ENCODE results near the gene NTN1. TPM values are rescaled to one million over a fixed set of nuclear protein-coding genes. Genes with fewer than 3 reads are reported as not detected.
A peak's percentile ranks its signal among the peaks of the same experiment; 100 is the strongest.
"Not testable (repeated sequence)": the region's sequence is repeated elsewhere in the genome, so short reads cannot be mapped to it uniquely, and the experiment has no call there.

NTN1 gene
- total RNA-seq: 10 to 100 TPM; 15.9 to 31.0 (median 25.0) TPM

DNA sequence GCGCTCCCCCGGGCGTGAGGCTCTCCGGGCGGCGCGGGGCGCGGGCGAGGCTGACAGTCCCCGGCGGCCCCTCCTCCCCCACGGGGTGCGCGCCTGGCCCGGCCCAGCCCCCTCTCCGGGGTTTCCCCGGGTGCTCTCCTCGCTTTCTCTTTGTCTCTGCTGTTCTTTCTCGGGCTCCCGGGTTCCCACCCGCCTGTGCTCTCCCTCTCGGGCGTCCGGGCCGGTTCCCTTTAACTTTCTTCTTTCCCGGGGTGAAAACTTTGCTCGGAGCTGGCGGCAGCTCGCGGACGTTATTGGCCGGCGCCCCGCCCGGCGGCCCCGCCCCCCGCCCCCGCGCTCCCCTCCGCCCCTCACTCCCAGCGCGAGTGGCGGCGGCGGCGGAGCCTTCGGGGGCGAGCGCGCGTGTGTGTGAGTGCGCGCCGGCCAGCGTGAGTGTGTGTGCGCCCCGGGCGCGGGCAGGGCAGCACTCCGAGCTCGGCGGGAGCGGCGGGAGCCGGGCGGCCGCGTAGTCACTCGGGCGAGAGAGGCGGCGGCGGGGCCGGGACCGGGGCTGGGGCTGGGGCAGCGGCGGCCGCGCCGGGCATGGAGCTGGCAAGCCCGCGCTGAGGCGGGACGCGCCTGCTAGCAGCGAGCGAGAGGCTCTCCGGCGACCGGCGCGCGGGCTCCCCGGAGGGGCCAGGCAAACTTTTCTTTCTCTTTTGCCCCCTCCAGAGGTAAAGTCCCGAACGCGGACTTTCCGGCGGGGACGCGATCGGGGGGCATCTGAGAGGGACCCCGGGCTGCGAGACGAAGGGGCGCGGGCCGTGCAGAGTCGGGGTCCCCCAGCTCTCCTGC lies at the start of gene NTN1:
TSS of gene NTN1 (plus strand) at position 353 of the 834 bp plus-strand sequence. CDS start 864 bp downstream, outside the sequence.
- DNase-seq (ENCODE audit: low spot score in 2 of 2): peak; percentile 22 to 39
- no peak for TF ChIP-seq CTCF (IDR thresholded peaks at IDR 0.05)
- no peak for TF ChIP-seq POLR2A (IDR thresholded peaks at IDR 0.05)
- peak in 1 of 2 donors; percentile 4 for TF ChIP-seq EP300 (IDR thresholded peaks at IDR 0.05)
- Histone ChIP-seq H3K4me1 (peaks cover 0 to 30% (median 23%) of the 10 kb centered on the region in 4 donors), H3K27me3 (peaks cover 0 to 43% of the 10 kb centered on the region in 2 donors), H3K27ac (peak within 1 kb of the TSS; percentile 24 to 83 (median 71)), H3K9me3 (no peaks in the 10 kb centered on the region), H3K4me3 (peak within 1 kb of the TSS; percentile 43 to 71 (median 63)), H3K36me3 (no peaks in the 10 kb centered on the region)
- 0 to 1% methylated on average over 52 to 70 of the region's 111 CpGs for WGBS, 2 donors

DNA sequence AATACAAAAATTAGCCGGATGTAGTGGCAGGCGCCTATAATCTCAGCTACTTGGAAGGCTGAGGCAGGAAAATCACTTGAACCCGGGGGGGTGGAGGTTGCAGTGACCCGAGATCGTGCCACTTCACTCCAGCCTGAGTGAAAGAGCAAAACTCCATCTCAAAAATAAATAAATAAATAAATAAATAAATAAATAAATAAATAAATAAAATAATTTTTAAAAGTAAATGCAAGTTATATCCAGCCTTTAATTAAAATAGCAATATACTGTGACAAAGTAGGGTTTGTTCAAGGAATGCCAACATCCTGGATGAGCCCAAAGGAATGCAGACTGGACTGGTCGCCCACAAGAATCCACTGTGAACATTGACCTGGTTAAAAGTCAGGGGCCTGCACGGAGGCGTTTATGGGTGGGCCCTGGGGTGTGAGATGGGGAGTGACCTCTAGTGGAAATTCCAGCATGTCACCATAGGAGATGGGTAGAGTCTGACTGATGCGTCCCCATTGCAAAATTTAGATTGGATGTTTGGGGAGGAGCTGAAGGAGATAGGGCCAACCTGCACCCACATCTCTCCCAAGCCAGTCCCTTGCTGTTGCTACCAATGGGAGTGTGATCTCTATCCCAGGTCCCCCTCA lies 46.1 kb upstream of the NTN1 start:
- WGBS, 2 donors: 74 to 79% methylated on average over 9 of the region's 9 CpGs
- H3K36me3 ChIP-seq: no peaks in the 10 kb centered on the region
- H3K9me3 ChIP-seq: no peaks in the 10 kb centered on the region
- H3K4me3 ChIP-seq: no peak overlapping the region
- DNase-seq (ENCODE audit: low spot score in 2 of 2): no peak
- H3K27ac ChIP-seq: no peak overlapping the region
- no peak for TF ChIP-seq POLR2A (IDR thresholded peaks at IDR 0.05)
- TF ChIP-seq CTCF (IDR thresholded peaks at IDR 0.05): no peak
- TF ChIP-seq EP300 (IDR thresholded peaks at IDR 0.05): no peak
- H3K27me3 ChIP-seq: no peaks in the 10 kb centered on the region
- no peaks in the 10 kb centered on the region for H3K4me1 ChIP-seq

- Histone ChIP-seq H3K27ac (no peak overlapping the region), H3K9me3 (no peaks in the 10 kb centered on the region), H3K4me3 (no peak overlapping the region), H3K36me3 (no peaks in the 10 kb centered on the region), H3K27me3 (no peaks in the 10 kb centered on the region), H3K4me1 (no peaks in the 10 kb centered on the region)
- TF ChIP-seq POLR2A (IDR thresholded peaks at IDR 0.05): no peak
- no peak for TF ChIP-seq EP300 (IDR thresholded peaks at IDR 0.05)
- TF ChIP-seq CTCF (IDR thresholded peaks at IDR 0.05): no peak
- WGBS, 2 donors: 57 to 68% methylated on average over 1 of the region's 1 CpG
- DNase-seq (ENCODE audit: low spot score in 2 of 2): no peak
Measured at GRCh38 chr17:8976638-8977037, 44.7 kb upstream of the NTN1 start.

GRCh38 chr17:8979715-8980114 lies 41.6 kb upstream of the NTN1 start:
- Histone ChIP-seq H3K27me3 (no peaks in the 10 kb centered on the region), H3K4me1 (no peaks in the 10 kb centered on the region), H3K4me3 (no peak overlapping the region), H3K27ac (no peak overlapping the region), H3K9me3 (no peaks in the 10 kb centered on the region), H3K36me3 (no peaks in the 10 kb centered on the region)
- no peak for DNase-seq (ENCODE audit: low spot score in 2 of 2)
- TF ChIP-seq CTCF (IDR thresholded peaks at IDR 0.05) (no peak), EP300 (IDR thresholded peaks at IDR 0.05) (no peak), POLR2A (IDR thresholded peaks at IDR 0.05) (no peak)

DNA sequence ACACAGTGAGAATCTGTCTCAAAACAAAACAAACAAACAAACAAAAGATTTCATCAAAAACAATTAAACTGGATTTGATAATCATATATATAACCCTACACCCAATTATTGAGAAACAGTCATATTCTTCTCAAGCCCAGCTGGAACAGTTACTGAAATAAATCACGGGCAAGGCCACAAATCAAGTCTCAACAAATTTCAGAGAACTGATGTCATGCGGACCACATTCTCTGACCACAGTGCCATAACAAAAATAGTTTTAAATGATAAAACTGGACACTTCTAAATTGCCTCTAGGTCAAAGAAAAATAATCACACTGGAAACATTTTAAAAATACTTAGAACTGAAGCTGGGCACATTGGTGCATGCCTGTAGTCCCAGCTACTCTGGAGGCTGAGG lies 39.9 kb upstream of the NTN1 start:
- peaks cover 0 to 7% (median 0%) of the 10 kb centered on the region in 4 donors for H3K9me3 ChIP-seq
- DNase-seq (ENCODE audit: low spot score in 2 of 2): no peak
- no peaks in the 10 kb centered on the region for H3K36me3 ChIP-seq
- TF ChIP-seq POLR2A (IDR thresholded peaks at IDR 0.05) (no peak), CTCF (IDR thresholded peaks at IDR 0.05) (no peak), EP300 (IDR thresholded peaks at IDR 0.05) (no peak)
- no peaks in the 10 kb centered on the region for H3K27me3 ChIP-seq
- no peaks in the 10 kb centered on the region for H3K4me1 ChIP-seq
- no peak overlapping the region for H3K4me3 ChIP-seq
- WGBS, 2 donors: 76 to 78% methylated on average over 2 of the region's 2 CpGs
- H3K27ac ChIP-seq: no peak overlapping the region

- H3K36me3 ChIP-seq; DNase-seq (ENCODE audit: low spot score in 2 of 2); H3K27me3 ChIP-seq; H3K9me3 ChIP-seq; H3K4me1 ChIP-seq; H3K27ac ChIP-seq; H3K4me3 ChIP-seq: not testable (repeated sequence)
- WGBS, 2 donors: 93 to 94% methylated on average over 5 of the region's 5 CpGs
Measured at GRCh38 chr17:8984225-8984624, 37.1 kb upstream of the NTN1 start.
